Epithelial cell of esophagus (primary cell): Measurements from ENCODE around the gene GRM7.

ENCODE experiments used
- DNase-seq: peaks from one replicate; pipeline ENCODE4 v3.0.0; 2010; ENCODE audit warnings: low read depth
- H3K4me3 ChIP-seq: 2 replicates; pipeline ENCODE4 v1.5.1; 2011; ENCODE audit warnings: mild to moderate bottlenecking, low read length, control low read depth
- TF ChIP-seq, protein P1 (sequence below): IDR thresholded peaks from 2 replicates; pipeline ENCODE4 v1.5.1; 2011; ENCODE audit warnings: low read depth, mild to moderate bottlenecking, low read length, control low read depth, inconsistent platforms; ENCODE audit not compliant: insufficient read depth; ENCODE audit errors: missing control alignments

GRM7 gene

DNA sequence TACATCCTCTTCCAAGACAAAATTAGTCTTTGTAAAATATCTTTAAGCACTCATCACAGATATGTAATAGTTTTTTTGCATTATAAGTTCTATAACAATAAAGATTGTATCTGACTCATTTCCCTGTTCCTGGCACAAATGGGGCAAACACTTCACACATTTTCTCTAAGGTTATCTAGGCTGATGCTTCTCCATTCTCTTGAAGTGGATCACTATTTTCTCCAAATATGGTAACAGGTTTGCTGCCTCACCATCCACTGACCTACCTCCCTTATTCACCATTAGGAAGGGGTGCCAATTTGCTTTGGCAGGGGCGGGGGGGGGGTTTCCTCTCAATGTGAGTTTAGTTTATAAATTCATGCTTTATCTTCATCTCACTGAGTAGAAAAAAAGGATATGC is 873.0 kb downstream of the GRM7 start:
- no peak overlapping the region for H3K4me3 ChIP-seq
- no peak for DNase-seq
- TF ChIP-seq, protein P1, sequence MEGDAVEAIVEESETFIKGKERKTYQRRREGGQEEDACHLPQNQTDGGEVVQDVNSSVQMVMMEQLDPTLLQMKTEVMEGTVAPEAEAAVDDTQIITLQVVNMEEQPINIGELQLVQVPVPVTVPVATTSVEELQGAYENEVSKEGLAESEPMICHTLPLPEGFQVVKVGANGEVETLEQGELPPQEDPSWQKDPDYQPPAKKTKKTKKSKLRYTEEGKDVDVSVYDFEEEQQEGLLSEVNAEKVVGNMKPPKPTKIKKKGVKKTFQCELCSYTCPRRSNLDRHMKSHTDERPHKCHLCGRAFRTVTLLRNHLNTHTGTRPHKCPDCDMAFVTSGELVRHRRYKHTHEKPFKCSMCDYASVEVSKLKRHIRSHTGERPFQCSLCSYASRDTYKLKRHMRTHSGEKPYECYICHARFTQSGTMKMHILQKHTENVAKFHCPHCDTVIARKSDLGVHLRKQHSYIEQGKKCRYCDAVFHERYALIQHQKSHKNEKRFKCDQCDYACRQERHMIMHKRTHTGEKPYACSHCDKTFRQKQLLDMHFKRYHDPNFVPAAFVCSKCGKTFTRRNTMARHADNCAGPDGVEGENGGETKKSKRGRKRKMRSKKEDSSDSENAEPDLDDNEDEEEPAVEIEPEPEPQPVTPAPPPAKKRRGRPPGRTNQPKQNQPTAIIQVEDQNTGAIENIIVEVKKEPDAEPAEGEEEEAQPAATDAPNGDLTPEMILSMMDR: no peak

GRCh38 chr3:7734456-7734855 is 873.5 kb downstream of the GRM7 start:
- H3K4me3 ChIP-seq: no peak overlapping the region
- DNase-seq: peak; percentile 30
- TF ChIP-seq, protein P1: no peak

DNA sequence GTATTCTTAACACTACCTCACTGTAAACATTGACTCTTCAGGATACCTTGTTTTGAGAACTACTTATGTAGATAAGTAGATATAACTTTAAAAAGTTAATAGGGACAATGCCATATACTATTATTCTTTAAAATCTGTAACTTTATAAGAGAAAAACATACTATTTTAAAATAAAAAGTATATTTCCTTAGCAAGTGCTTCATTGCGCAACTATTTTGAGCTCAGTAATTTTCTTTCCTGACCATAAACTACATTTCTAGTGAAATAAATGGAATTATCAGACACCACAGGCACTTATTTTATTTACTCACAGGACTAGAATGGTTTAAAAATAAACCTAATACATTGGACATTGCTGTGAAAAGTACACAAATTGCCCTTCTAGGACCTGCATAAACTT is 876.3 kb downstream of the GRM7 start:
- TF ChIP-seq, protein P1: no peak
- H3K4me3 ChIP-seq: no peak overlapping the region
- DNase-seq: no peak

DNA sequence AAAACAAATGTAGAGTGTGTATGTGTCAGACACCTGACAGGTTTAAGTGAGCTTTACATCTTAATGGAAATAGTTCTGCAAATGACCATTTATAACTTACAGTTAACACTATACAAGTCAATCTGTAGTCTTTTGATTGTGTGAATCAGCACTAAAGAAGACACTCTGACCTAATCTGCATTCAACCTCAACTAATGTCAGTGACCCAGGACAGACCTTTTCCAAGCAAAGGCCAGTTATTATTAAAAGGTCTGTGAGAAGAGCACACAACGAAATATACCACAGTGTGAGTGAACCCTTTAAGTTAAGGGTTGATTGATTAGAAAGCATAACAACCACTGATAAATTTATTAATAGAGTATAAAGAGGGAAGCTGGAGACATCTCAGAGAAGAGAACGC is 878.8 kb downstream of the GRM7 start:
- no peak overlapping the region for H3K4me3 ChIP-seq
- TF ChIP-seq, protein P1: no peak
- DNase-seq: no peak

GRCh38 chr3:7740458-7740857 is 879.5 kb downstream of the GRM7 start:
- no peak for DNase-seq
- TF ChIP-seq, protein P1: no peak
- H3K4me3 ChIP-seq: no peak overlapping the region

GRCh38 chr3:7744850-7745249 is 883.9 kb downstream of the GRM7 start:
- no peak overlapping the region for H3K4me3 ChIP-seq
- no peak for DNase-seq
- TF ChIP-seq, protein P1: no peak

DNA sequence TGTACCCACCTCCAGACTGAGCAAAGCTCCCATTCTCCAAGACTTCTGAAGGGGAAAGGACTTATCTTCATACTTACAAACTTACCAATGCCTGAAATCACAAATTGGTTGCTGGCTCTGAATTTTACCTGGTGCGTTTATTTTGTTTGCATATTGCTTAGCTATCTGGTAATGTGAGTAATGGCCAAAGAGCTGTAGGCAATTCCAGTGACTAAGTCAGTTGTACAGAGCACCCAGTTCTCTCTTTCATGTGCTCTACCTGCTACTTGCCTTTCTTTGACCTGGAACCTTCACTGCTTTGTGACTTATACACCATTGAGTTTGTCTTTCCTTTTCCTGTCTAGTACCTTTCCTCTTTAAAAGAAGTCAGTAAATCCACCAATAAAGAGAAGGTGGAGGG is 884.8 kb downstream of the GRM7 start:
- TF ChIP-seq, protein P1: no peak
- peak; percentile 61 for DNase-seq
- no peak overlapping the region for H3K4me3 ChIP-seq
